ENCODE measurements around the gene NAA80. TPM values are rescaled to one million over a fixed set of nuclear protein-coding genes. Genes with fewer than 3 reads are reported as not detected.

The NAA80 gene
- total and polyA plus RNA-seq, 2 of the 13 experiments (the other 11 are each of a cell fraction or from before 2014, with no cell fraction given) = 3.4 to 8.7 TPM

- TF ChIP-seq MEF2D (CRISPR knock-in tag; IDR thresholded peaks at IDR 0.05) (peak; percentile 23; the same call in 1 of the 2 replicates), ZNF660 (CRISPR knock-in tag; IDR thresholded peaks at IDR 0.05; ENCODE audit: borderline replicate concordance, low read depth) (no peak), CSRNP1 (CRISPR knock-in tag; IDR thresholded peaks at IDR 0.05) (peak; percentile 39; the same call in 1 of the 2 replicates), PAWR (CRISPR knock-in tag; IDR thresholded peaks at IDR 0.05; ENCODE audit: borderline replicate concordance) (no peak), JUN (CRISPR knock-in tag; IDR thresholded peaks at IDR 0.05) (no peak), ZNF75D (CRISPR knock-in tag; IDR thresholded peaks at IDR 0.05; ENCODE audit: borderline replicate concordance) (no peak), PHF21A (CRISPR knock-in tag; IDR thresholded peaks at IDR 0.05) (peak; percentile 58; the same call in 1 of the 2 replicates), RFXAP (CRISPR knock-in tag; IDR thresholded peaks at IDR 0.05; ENCODE audit: borderline replicate concordance) (peak; percentile 65; the same call in 1 of the 2 replicates), RARA (CRISPR knock-in tag; IDR thresholded peaks at IDR 0.05) (peak; percentile 14; the same call in 1 of the 2 replicates), ZNF800 (CRISPR knock-in tag; IDR thresholded peaks at IDR 0.05) (peak; percentile 65), ZSCAN12 (CRISPR knock-in tag; IDR thresholded peaks at IDR 0.05) (no peak), XBP1 (CRISPR knock-in tag; IDR thresholded peaks at IDR 0.05) (no peak), KDM2A (CRISPR knock-in tag; IDR thresholded peaks at IDR 0.05; ENCODE audit: borderline replicate concordance, low read depth) (peak; percentile 100), PAXIP1 (CRISPR knock-in tag; conservative IDR thresholded peaks at IDR 0.05) (no peak; the same call in 1 of the 2 replicates), ZNF460 (CRISPR knock-in tag; IDR thresholded peaks at IDR 0.05; ENCODE audit: borderline replicate concordance) (peak; percentile 31; the same call in 1 of the 2 replicates), FOSL2 (CRISPR knock-in tag; IDR thresholded peaks at IDR 0.05) (no peak), FOXM1 (CRISPR knock-in tag; IDR thresholded peaks at IDR 0.05) (no peak), ZNF761 (CRISPR knock-in tag; conservative IDR thresholded peaks at IDR 0.05) (peak; percentile 26), MLXIP (CRISPR knock-in tag; IDR thresholded peaks at IDR 0.05; ENCODE audit: borderline replicate concordance) (no peak)
Measured at GRCh38 chr3:50298836-50299637, at the start of gene NAA80, which contains the start of gene HYAL3 (continued).
